ENCODE measurements around the gene HABP2.

Gene HABP2

DNA sequence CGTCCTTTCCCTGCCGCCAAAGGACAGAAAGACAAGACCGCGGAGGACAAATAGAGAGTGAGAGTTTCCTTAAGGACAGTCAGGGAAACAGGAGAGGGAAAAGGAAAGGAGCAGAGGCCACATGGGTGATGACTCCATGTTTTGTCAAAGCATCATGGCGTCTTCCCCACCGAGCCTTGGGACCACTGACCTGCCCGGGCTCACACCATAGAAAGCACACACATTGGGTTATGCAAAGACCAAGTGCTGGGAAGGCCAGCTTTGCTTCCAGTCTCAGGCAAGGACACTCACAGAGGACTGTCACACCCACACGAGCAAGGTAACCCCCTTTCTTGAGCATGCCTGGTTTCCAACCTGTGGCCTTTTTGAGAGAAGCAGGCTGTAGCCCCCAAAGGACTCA, 23.3 kb upstream of the HABP2 start:
- no peak overlapping the region for H3K9ac ChIP-seq (ENCODE audit: low read length)
- H3K36me3 ChIP-seq (ENCODE audit: control insufficient read depth, insufficient read depth, low read length) = no peaks in the 10 kb centered on the region
- H3K9me3 ChIP-seq (ENCODE audit: control insufficient read depth, low read length) = no peaks in the 10 kb centered on the region

DNA sequence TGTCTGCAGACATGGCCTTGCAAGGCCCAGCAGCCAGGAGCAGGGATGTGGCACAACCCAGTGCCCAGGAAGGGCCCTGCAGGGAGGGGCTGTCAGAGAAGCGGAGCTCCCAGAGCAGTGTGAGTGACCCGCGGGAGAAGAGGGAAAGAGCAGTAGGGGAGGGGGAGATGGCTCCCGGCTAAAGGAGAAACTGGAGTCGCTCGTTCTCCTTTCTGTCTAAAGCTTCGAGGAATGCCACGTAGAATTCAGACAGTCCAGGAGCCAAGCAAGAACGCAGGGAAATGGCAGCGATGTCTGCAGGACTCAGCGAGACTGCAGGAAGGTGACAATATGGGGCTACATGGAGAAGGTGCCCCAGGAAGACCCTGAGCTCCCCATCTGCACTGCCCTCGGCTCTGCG, 22.4 kb upstream of the HABP2 start:
- Histone ChIP-seq H3K9me3 (ENCODE audit: control insufficient read depth, low read length) (no peaks in the 10 kb centered on the region), H3K9ac (ENCODE audit: low read length) (no peak overlapping the region), H3K4me3 (ENCODE audit: low read length) (no peak overlapping the region), H3K27me3 (ENCODE audit: control insufficient read depth, insufficient read depth, low read length) (no peaks in the 10 kb centered on the region), H3K4me1 (ENCODE audit: control insufficient read depth, insufficient read depth, low read length) (no peaks in the 10 kb centered on the region), H3K36me3 (ENCODE audit: control insufficient read depth, insufficient read depth, low read length) (no peaks in the 10 kb centered on the region)

More for the DNA sequence above, 23.3 kb upstream of the HABP2 start:
- Histone ChIP-seq H3K27me3 (ENCODE audit: control insufficient read depth, insufficient read depth, low read length) (no peaks in the 10 kb centered on the region), H3K4me3 (ENCODE audit: low read length) (no peak overlapping the region), H3K4me1 (ENCODE audit: control insufficient read depth, insufficient read depth, low read length) (no peaks in the 10 kb centered on the region)

DNA sequence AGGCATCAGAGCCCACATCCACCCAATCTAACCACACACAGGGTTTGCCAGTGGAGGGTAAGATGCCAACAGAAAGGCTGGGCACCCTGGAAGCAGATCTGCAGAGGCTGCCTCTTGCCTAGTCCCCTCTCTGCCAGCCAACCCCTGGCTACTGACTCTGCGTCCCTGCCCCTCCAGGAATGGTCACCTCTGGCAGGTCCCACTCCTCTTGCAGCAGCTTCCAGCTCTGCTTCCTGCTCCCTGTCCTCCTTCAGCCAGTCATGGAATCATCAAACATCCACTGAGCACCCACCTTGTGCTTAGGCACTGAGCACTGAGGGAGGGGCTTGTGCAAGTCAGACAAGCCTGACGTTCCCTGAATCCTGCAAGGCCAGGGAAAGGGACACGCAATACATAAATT, 20.1 kb upstream of the HABP2 start:
- Histone ChIP-seq H3K4me3 (ENCODE audit: low read length) (no peak overlapping the region), H3K27me3 (ENCODE audit: control insufficient read depth, insufficient read depth, low read length) (no peaks in the 10 kb centered on the region), H3K36me3 (ENCODE audit: control insufficient read depth, insufficient read depth, low read length) (no peaks in the 10 kb centered on the region), H3K4me1 (ENCODE audit: control insufficient read depth, insufficient read depth, low read length) (no peaks in the 10 kb centered on the region), H3K9me3 (ENCODE audit: control insufficient read depth, low read length) (no peaks in the 10 kb centered on the region), H3K9ac (ENCODE audit: low read length) (no peak overlapping the region)

DNA sequence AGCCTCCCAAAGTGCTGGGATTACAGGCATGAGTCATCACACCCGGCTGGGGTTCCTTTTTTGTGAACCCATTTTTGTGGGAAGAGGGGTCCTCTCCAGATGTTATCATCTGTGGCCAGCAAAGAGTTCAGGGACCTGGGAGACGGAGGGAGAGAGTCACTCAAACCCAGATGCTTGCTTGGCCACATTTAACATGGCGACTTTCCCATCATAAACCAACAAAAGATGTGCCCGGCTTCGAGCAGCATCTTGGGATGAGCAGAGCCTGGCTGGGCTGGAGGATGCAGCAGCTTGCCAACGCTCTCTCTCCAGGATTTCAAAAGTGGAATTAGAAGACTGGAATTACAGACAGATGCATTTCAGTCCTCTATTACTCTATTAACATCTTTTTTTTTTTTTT, 19.1 kb upstream of the HABP2 start:
- Histone ChIP-seq H3K36me3 (ENCODE audit: control insufficient read depth, insufficient read depth, low read length) (no peaks in the 10 kb centered on the region), H3K4me3 (ENCODE audit: low read length) (no peak overlapping the region), H3K9ac (ENCODE audit: low read length) (no peak overlapping the region), H3K27me3 (ENCODE audit: control insufficient read depth, insufficient read depth, low read length) (no peaks in the 10 kb centered on the region), H3K4me1 (ENCODE audit: control insufficient read depth, insufficient read depth, low read length) (no peaks in the 10 kb centered on the region), H3K9me3 (ENCODE audit: control insufficient read depth, low read length) (no peaks in the 10 kb centered on the region)

DNA sequence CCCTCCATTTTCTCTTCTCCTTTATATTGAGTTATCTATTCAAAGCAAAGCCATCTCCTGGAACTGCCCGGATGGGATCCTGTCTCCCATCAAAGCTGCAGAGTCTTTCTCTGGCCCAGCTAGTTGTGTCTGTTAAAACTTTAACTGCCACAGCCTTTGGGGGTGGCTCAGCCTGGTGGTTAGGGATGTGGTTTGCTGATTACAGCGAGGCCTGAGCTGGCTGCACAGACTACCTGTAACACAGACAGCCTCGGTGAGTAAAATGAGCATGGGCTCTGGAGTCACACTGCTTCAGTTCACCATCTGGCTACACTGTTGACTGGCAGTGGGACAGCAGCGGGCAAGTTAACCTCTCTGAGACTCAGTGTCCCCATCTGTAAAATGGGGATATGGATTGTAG, 18.4 kb upstream of the HABP2 start:
- Histone ChIP-seq H3K4me1 (ENCODE audit: control insufficient read depth, insufficient read depth, low read length) (peaks cover 2% of the 10 kb centered on the region), H3K9ac (ENCODE audit: low read length) (no peak overlapping the region), H3K36me3 (ENCODE audit: control insufficient read depth, insufficient read depth, low read length) (no peaks in the 10 kb centered on the region), H3K9me3 (ENCODE audit: control insufficient read depth, low read length) (no peaks in the 10 kb centered on the region), H3K4me3 (ENCODE audit: low read length) (no peak overlapping the region), H3K27me3 (ENCODE audit: control insufficient read depth, insufficient read depth, low read length) (no peaks in the 10 kb centered on the region)

DNA sequence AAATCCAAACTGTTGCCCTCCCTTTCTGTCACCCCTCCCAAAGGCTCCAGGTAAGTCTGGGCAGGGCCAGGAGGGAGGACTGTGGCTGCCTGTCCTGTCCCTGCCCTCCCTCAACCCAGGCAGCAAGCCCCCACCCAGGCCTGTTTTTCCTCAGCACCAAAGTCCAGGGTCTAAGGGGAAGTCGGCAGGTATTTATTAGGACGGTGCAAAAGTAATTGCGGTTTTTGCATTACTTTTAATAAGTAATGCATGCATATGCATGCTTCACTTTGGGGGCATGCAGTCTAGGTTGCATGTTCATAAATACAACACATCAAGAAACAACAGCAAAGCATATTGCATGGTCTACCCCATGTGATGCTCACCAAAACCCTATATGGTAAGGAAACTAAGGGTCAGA, 15.2 kb upstream of the HABP2 start:
- Histone ChIP-seq H3K27me3 (ENCODE audit: control insufficient read depth, insufficient read depth, low read length) (no peaks in the 10 kb centered on the region), H3K36me3 (ENCODE audit: control insufficient read depth, insufficient read depth, low read length) (no peaks in the 10 kb centered on the region), H3K4me1 (ENCODE audit: control insufficient read depth, insufficient read depth, low read length) (peaks cover 22% of the 10 kb centered on the region), H3K9ac (ENCODE audit: low read length) (no peak overlapping the region), H3K4me3 (ENCODE audit: low read length) (no peak overlapping the region), H3K9me3 (ENCODE audit: control insufficient read depth, low read length) (no peaks in the 10 kb centered on the region)

DNA sequence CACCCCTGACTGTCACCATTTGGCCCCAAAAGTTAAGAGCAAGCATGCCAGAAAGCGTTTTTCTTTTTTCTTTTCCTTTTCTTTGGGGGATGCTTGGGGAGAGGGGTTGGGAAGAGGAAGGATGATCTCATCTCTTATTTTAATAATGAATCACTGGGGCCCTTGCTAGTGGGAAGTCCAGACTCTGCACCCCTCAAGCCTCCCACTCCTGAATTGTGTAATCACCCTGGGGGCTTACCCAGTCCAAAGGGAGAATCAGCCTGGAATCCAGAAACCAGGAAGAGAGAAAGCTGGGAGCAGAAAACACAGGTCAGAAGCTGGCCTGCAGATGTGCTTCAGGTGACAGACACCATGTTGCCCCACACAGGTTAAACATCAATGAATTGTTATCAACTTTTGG, 14.7 kb upstream of the HABP2 start:
- H3K9me3 ChIP-seq (ENCODE audit: control insufficient read depth, low read length) = no peaks in the 10 kb centered on the region
- H3K4me1 ChIP-seq (ENCODE audit: control insufficient read depth, insufficient read depth, low read length) = peaks cover 22% of the 10 kb centered on the region
- H3K4me3 ChIP-seq (ENCODE audit: low read length) = no peak overlapping the region
- H3K36me3 ChIP-seq (ENCODE audit: control insufficient read depth, insufficient read depth, low read length) = no peaks in the 10 kb centered on the region
- no peak overlapping the region for H3K9ac ChIP-seq (ENCODE audit: low read length)
- H3K27me3 ChIP-seq (ENCODE audit: control insufficient read depth, insufficient read depth, low read length) = no peaks in the 10 kb centered on the region

DNA sequence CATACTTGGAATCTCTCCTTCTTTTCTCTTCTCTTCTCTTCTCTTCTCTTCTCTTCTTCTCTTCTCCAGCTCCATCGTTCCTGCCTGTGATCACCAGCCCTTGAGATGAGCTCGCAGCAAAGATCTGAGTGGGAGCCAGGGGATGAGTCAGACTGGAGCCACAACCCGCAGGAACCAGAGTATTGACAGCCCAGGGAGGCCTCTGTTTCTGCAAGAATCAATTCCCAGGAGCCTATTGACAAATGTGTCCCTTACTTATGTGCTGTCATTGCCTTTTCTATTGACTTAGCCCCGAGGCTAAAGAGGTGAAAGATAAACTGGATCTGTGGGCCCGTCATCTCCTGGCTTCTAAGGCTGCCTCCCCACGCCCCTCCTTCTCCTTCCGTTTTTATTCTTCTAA, 13.1 kb upstream of the HABP2 start:
- H3K9me3 ChIP-seq (ENCODE audit: control insufficient read depth, low read length) = no peaks in the 10 kb centered on the region
- no peak overlapping the region for H3K9ac ChIP-seq (ENCODE audit: low read length)
- H3K4me1 ChIP-seq (ENCODE audit: control insufficient read depth, insufficient read depth, low read length) = peaks cover 22% of the 10 kb centered on the region
- no peaks in the 10 kb centered on the region for H3K36me3 ChIP-seq (ENCODE audit: control insufficient read depth, insufficient read depth, low read length)
- H3K27me3 ChIP-seq (ENCODE audit: control insufficient read depth, insufficient read depth, low read length) = no peaks in the 10 kb centered on the region
- no peak overlapping the region for H3K4me3 ChIP-seq (ENCODE audit: low read length)

DNA sequence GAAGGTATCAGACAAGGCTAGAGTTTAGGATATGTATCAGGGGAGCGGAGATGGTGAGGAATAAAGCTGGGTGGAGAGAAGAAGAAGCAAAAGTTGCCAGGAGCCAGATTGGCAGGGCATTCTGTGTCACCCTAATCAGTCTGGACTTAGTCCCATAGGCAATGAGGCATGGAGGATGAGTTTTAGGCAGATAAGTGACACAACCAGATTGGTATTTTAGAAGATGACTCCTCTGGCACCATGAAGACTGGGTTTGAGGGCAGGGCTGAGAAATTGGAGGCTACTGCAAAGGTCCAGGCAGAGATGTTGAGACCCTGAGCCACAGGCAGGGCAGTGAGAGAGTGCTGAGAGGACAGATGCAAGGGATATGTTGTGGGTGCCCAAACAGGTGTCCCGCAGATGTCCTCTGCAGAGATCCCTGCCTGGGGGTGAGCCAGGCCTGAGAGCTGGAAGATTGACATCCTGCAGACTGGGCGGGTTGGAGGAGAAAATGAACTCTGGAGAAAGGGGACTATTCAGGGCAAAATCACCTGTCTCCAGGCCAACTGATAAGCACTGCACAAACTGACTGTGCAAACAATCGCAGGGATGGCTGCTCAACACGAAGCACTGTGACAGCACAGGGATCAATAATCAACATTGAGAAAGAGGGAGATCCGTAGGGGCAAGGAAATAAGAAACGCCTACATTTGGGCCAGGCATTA, 11.9 kb upstream of the HABP2 start:
- H3K4me1 ChIP-seq (ENCODE audit: control insufficient read depth, insufficient read depth, low read length) = peaks cover 22% of the 10 kb centered on the region

DNA sequence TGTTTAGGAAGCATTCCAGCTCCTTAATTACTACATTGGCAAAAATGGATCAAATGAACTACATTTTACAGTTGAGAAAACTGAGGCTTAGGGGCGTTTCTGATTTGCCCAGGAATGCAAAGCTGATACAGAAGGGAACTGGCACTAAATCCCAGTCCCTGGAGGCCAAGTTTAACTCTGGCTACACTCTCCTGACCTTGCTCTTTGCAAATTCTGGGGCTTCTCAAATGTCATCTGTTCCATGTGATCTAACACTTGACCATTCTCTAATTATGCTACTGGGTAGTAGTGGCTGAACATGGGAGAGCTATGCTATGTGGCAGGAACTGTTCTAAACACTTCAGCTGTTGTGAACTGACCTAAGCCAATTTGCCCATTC, 11.3 kb upstream of the HABP2 start:
- Histone ChIP-seq H3K4me1 (ENCODE audit: control insufficient read depth, insufficient read depth, low read length) (peaks cover 22% of the 10 kb centered on the region), H3K4me3 (ENCODE audit: low read length) (no peak overlapping the region), H3K9ac (ENCODE audit: low read length) (no peak overlapping the region), H3K27me3 (ENCODE audit: control insufficient read depth, insufficient read depth, low read length) (no peaks in the 10 kb centered on the region), H3K9me3 (ENCODE audit: control insufficient read depth, low read length) (no peaks in the 10 kb centered on the region), H3K36me3 (ENCODE audit: control insufficient read depth, insufficient read depth, low read length) (no peaks in the 10 kb centered on the region)

More for the DNA sequence above, 11.9 kb upstream of the HABP2 start:
- Histone ChIP-seq H3K36me3 (ENCODE audit: control insufficient read depth, insufficient read depth, low read length) (no peaks in the 10 kb centered on the region), H3K9ac (ENCODE audit: low read length) (no peak overlapping the region), H3K9me3 (ENCODE audit: control insufficient read depth, low read length) (no peaks in the 10 kb centered on the region), H3K4me3 (ENCODE audit: low read length) (no peak overlapping the region), H3K27me3 (ENCODE audit: control insufficient read depth, insufficient read depth, low read length) (no peaks in the 10 kb centered on the region)

DNA sequence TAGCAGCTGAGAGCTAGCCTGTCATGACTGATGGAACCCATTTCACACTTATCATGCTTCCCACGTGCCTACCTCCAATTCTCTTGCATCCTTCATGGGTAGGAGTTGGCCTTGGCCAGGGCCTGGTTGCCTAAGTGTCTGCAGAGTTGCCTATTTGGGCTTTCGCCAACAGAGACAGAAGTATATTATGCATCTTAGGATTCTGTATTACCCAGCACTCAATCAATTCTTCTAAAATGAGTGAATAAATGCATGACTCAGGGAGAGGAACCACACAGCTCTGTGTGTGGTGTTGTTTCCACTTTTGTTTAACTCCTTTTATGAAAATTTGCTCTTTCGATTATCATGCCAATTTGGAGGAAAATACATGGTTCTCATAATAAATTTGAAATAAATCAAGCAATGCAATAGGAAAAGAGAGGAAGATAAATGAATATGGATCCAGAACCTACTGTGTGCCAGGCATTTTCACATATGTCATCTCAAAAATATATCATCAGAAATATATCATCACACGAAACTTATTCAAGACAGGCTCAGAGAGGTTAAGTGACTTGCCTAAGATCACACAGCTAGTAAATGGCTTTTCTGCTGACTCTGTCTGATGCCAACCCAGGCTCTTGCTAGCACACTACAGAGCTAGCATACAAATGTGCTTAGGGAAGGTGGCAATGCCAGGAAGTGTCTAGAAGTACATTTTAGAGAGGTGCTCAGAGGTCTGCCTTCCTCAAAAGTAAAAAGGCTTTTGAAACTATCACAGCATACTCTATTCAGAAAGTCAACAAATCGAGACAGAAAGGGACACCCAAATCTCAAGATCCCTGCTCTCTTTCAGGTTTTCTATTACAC, 9.5 kb upstream of the HABP2 start:
- Histone ChIP-seq H3K36me3 (ENCODE audit: control insufficient read depth, insufficient read depth, low read length) (no peaks in the 10 kb centered on the region), H3K9ac (ENCODE audit: low read length) (no peak overlapping the region), H3K27me3 (ENCODE audit: control insufficient read depth, insufficient read depth, low read length) (no peaks in the 10 kb centered on the region), H3K4me3 (ENCODE audit: low read length) (no peak overlapping the region), H3K9me3 (ENCODE audit: control insufficient read depth, low read length) (no peaks in the 10 kb centered on the region), H3K4me1 (ENCODE audit: control insufficient read depth, insufficient read depth, low read length) (peaks cover 22% of the 10 kb centered on the region)

DNA sequence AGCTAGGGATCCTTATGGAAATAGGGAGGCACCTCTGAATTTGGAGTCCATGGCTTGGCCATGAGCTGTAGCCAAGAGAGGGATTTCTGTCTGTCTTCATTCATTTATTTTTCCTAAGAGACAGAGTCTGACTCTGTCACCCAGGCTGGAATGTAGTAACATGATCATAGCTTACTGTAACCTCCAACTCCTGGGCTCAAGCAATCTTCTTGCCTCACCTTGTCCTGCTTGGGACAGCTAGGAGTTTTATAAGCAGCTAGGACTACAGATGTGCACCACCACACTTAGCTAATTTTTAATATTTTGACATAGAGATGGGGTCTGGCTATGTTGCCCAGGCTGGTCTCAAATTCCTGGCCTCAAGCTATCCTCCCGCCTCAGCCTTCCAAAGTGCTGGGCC, 8.5 kb upstream of the HABP2 start:
- H3K36me3 ChIP-seq (ENCODE audit: control insufficient read depth, insufficient read depth, low read length) = no peaks in the 10 kb centered on the region
- H3K4me1 ChIP-seq (ENCODE audit: control insufficient read depth, insufficient read depth, low read length) = peaks cover 21% of the 10 kb centered on the region
- no peak overlapping the region for H3K4me3 ChIP-seq (ENCODE audit: low read length)
- H3K9ac ChIP-seq (ENCODE audit: low read length) = no peak overlapping the region
- H3K27me3 ChIP-seq (ENCODE audit: control insufficient read depth, insufficient read depth, low read length) = no peaks in the 10 kb centered on the region
- no peaks in the 10 kb centered on the region for H3K9me3 ChIP-seq (ENCODE audit: control insufficient read depth, low read length)
